Esophagus muscularis mucosa (tissue), 4 donors: ENCODE results near the gene NANOS1. TPM values are rescaled to one million over a fixed set of nuclear protein-coding genes. Genes with fewer than 3 reads are reported as not detected.
A peak's percentile ranks its signal among the peaks of the same experiment; 100 is the strongest.

ENCODE experiments used
- DNase-seq: peaks from one replicate; pipeline ENCODE4 v3.0.0-alpha.2; 2017; ENCODE audit errors: extremely low spot score
- H3K27ac ChIP-seq, 4 donors: fragments of 200-600 bp; sonication (generic); replicated peaks in 1 of 4; 1 replicate in 3 of 4; 2 replicates in 1 of 4; pipeline ENCODE4 v1.5.1; 2016 to 2019; ENCODE audit warnings: mild to moderate bottlenecking in 1 of 4
- H3K27me3 ChIP-seq, 4 donors: fragments of 200-600 bp; sonication (generic); one replicate each; pipeline versions ENCODE4 v1.5.1 to v1.6.0; 2016 to 2019
- H3K36me3 ChIP-seq, 4 donors: fragments of 200-600 bp; sonication (generic); one replicate each; pipeline ENCODE4 v1.5.1; 2016 to 2019
- H3K4me1 ChIP-seq, 4 donors: fragments of 200-600 bp; sonication (generic); one replicate each; pipeline ENCODE4 v1.5.1; 2016 to 2019
- H3K4me3 ChIP-seq, 4 donors: fragments of 200-600 bp; sonication (generic); 1 replicate in 2 of 4; 2 replicates in 2 of 4; pipeline ENCODE4 v1.5.1; 2016 to 2019; ENCODE audit warnings: mild to moderate bottlenecking in 4 of 4, moderate library complexity in 1 of 4
- H3K9me3 ChIP-seq, 4 donors: fragments of 200-600 bp; sonication (generic); 1 replicate in 3 of 4; 2 replicates in 1 of 4; pipeline ENCODE4 v1.5.1; 2016 to 2019
- EP300 ChIP-seq: sonication (generic); formaldehyde crosslinking; IDR thresholded peaks from one replicate; pipeline ENCODE4 v1.6.1; 2017; ENCODE audit warnings: antibody characterized with exemption
- POLR2A ChIP-seq: fragments of 450-650 bp; IDR thresholded peaks from one replicate; pipeline ENCODE4 v1.6.1; 2017; ENCODE audit warnings: antibody characterized with exemption, moderate library complexity, mild to moderate bottlenecking, low read depth
- POLR2AphosphoS5 ChIP-seq, 2 donors: sonication (generic); formaldehyde crosslinking; IDR thresholded peaks; one replicate each; pipeline ENCODE4 v1.6.1; 2017; ENCODE audit warnings: antibody characterized with exemption in 2 of 2
- WGBS: methylation state at CpG from one replicate; pipeline ENCODE4 v1.1.5; 2018; 5-methylcytosine and 5-hydroxymethylcytosine counted together
- intact Hi-C: fragments of 100-400 bp; cut with DNase I; formaldehyde crosslinking; loops from one replicate; pipeline ENCODE4 v1.15.1; 2023
- total RNA-seq, 4 donors: library from RNA; depleted of rRNA; stranded (reverse); fragments of >200 nt; gene quantifications; one replicate each; pipeline versions ENCODE4 v1.1.0 to v1.2.1, GENCODE V29; 2016
- TF ChIP-seq, protein P1 (sequence below), 3 experiments: fragments of 200-600 bp in 2 of 3; fragments of 450-650 bp in 1 of 3; sonication (generic) in 2 of 3; IDR thresholded peaks; one replicate each; pipeline ENCODE4 v1.5.1; 2017 to 2019; ENCODE audit warnings: antibody characterized with exemption in 3 of 3, mild to moderate bottlenecking in 2 of 3, moderate library complexity in 1 of 3

Gene NANOS1
- total RNA-seq, 4 donors from 2014 or later, result 8.0 to 24.4 (median 14.6) TPM

DNA sequence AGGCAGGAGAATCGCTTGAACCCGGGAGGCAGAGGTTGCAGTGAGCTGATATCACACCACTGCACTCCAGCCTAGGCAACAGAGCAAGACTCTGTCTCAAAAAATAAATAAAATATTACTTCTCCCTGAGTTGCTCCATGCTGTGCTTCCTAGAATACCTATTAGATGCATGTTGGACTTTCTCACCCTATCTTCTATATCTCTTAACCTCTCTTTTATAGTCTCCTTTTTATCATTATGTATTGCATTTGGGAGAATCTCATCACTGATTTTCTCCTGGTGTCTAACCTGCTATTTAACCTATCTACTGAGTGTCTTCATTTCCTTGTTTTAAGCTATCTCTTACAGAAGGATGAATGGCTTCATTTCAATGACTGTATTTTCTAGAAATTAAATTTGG lies 32.1 kb upstream of the NANOS1 start:
- 100% methylated on average over 2 of the region's 2 CpGs for WGBS
- DNase-seq, result no peak
- H3K27ac ChIP-seq, result no peak overlapping the region
- no peaks in the 10 kb centered on the region for H3K9me3 ChIP-seq
- intact Hi-C loops, result no loop called here
- peaks cover 0 to 9% (median 5%) of the 10 kb centered on the region in 4 donors for H3K4me1 ChIP-seq
- no peak overlapping the region for H3K4me3 ChIP-seq
- H3K27me3 ChIP-seq, result no peaks in the 10 kb centered on the region
- TF ChIP-seq EP300 (no peak), POLR2AphosphoS5 (IDR thresholded peaks at IDR 0.05) (no peak), POLR2A (no peak)
- TF ChIP-seq, protein P1, sequence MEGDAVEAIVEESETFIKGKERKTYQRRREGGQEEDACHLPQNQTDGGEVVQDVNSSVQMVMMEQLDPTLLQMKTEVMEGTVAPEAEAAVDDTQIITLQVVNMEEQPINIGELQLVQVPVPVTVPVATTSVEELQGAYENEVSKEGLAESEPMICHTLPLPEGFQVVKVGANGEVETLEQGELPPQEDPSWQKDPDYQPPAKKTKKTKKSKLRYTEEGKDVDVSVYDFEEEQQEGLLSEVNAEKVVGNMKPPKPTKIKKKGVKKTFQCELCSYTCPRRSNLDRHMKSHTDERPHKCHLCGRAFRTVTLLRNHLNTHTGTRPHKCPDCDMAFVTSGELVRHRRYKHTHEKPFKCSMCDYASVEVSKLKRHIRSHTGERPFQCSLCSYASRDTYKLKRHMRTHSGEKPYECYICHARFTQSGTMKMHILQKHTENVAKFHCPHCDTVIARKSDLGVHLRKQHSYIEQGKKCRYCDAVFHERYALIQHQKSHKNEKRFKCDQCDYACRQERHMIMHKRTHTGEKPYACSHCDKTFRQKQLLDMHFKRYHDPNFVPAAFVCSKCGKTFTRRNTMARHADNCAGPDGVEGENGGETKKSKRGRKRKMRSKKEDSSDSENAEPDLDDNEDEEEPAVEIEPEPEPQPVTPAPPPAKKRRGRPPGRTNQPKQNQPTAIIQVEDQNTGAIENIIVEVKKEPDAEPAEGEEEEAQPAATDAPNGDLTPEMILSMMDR (IDR thresholded peaks at IDR 0.05), result no peak
- no peaks in the 10 kb centered on the region for H3K36me3 ChIP-seq

DNA sequence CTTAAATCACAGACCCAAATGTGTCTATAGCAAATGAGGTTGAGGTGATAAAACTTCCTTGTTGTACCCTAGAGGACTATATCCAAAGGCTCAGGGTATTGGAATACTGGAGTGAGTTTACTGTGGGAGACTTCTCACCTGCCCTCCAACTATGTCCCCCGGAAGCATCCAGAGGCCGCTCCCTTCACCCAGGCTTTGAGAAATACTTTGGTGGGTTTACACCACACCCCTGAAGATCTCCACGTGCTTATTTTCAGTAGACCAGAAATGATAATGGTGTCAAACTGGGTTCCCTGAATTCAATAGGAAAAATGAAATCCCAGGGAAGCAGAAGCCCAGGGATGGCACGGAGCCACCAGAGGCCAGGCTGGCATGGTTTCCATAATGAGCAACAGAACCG lies 31.3 kb upstream of the NANOS1 start:
- no peak for DNase-seq
- 93% methylated on average over 5 of the region's 5 CpGs for WGBS
- intact Hi-C loops, result no loop called here
- H3K9me3 ChIP-seq, result no peaks in the 10 kb centered on the region
- no peak overlapping the region for H3K27ac ChIP-seq
- no peaks in the 10 kb centered on the region for H3K36me3 ChIP-seq
- no peak overlapping the region for H3K4me3 ChIP-seq
- TF ChIP-seq, protein P1 (IDR thresholded peaks at IDR 0.05), result no peak
- TF ChIP-seq POLR2AphosphoS5 (IDR thresholded peaks at IDR 0.05), result no peak
- no peak for TF ChIP-seq EP300
- TF ChIP-seq POLR2A, result no peak
- peaks cover 0 to 9% (median 5%) of the 10 kb centered on the region in 4 donors for H3K4me1 ChIP-seq
- H3K27me3 ChIP-seq, result no peaks in the 10 kb centered on the region

DNA sequence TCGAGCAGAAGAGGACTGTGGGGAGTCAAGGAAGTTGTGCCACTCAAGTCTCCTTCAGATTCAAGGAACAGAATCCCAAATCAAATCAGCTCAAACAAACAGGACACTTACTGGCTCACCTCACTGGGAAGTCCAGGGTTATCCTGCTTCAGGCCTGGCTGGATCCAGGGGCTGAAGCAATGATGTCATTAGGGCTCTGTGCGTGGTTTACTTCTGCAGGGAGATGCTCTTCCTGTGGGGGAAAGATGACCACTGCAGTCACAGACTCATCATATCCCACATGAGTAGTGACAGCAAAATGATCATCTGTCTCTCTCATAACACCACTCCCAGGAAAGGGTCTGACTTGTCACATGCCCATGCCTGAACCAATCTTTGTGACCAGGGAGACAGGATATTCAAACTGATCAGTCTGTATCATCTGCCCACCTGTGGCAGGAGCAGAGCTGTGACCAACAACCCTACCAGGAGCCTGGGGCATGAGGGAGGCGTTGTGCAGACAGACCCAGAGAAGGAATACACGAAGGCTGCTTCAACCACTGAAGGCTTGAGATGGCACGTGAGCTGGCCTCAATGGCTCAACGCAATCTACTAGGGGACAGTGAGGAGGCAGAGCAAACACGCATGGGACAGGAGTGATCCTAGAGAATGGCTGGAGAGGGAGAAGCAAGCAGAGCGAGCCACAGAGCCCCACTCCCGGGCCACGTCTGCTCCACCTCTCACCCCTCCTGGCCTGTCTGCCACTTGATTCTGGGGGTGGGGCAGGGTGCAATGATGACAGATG lies 27.6 kb upstream of the NANOS1 start:
- intact Hi-C loops, result no loop called here
- H3K4me3 ChIP-seq, result no peak overlapping the region
- no peaks in the 10 kb centered on the region for H3K27me3 ChIP-seq
- TF ChIP-seq EP300 (no peak), POLR2A (no peak), POLR2AphosphoS5 (IDR thresholded peaks at IDR 0.05) (no peak)
- TF ChIP-seq, protein P1 (IDR thresholded peaks at IDR 0.05), result no peak
- H3K9me3 ChIP-seq, result no peaks in the 10 kb centered on the region
- DNase-seq, result peak; percentile 86
- peaks cover 10 to 21% (median 19%) of the 10 kb centered on the region in 4 donors for H3K4me1 ChIP-seq
- no peaks in the 10 kb centered on the region for H3K36me3 ChIP-seq
- WGBS, result 96% methylated on average over 9 of the region's 10 CpGs
- no peak overlapping the region for H3K27ac ChIP-seq

DNA sequence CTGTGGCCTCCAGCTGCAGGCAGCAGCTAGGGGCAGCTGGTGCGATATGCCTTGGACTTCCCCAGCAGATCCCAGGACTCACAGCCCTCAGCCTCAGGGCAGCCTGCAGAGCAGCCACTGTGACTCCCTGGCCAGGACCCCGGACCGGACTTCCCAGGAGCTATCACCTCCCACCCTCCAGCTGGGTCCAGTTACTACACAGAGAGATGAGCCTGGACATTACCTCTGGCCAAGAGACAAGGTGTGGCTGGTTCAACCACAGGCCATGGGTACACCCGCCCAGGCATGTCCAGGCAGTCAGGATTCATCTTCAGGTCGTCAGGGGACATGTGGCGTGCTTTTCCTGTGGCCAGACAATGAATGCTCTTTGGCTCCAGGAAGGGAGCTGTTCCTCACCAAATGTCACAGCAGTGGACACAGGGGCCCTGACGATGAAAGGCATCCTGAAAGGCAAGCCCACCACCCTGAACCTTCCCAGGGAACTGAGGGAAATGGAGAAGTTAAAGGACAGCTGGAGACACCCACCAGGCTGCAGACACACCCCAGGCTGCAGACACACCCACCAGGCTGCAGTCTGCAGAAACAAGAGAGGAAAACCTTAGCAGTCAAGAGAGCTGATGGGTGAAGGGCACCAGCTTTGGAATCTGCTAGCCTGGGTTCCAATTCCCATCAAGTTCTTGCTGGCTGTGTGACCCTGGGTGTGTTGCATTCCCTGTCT lies 25.8 kb upstream of the NANOS1 start:
- Histone ChIP-seq H3K4me1 (peaks cover 10 to 30% (median 26%) of the 10 kb centered on the region in 4 donors), H3K27ac (no peak overlapping the region), H3K36me3 (no peaks in the 10 kb centered on the region), H3K4me3 (no peak overlapping the region), H3K9me3 (no peaks in the 10 kb centered on the region), H3K27me3 (no peaks in the 10 kb centered on the region)
- WGBS, result 79% methylated on average over 2 of the region's 7 CpGs
- intact Hi-C loops, result no loop called here
- peak; percentile 87 for DNase-seq
- no peak for TF ChIP-seq EP300
- no peak for TF ChIP-seq POLR2AphosphoS5 (IDR thresholded peaks at IDR 0.05)
- TF ChIP-seq, protein P1 (IDR thresholded peaks at IDR 0.05), result no peak
- TF ChIP-seq POLR2A, result no peak
